Measurements from ENCODE around the gene RIMBP2.

RIMBP2 gene

DNA sequence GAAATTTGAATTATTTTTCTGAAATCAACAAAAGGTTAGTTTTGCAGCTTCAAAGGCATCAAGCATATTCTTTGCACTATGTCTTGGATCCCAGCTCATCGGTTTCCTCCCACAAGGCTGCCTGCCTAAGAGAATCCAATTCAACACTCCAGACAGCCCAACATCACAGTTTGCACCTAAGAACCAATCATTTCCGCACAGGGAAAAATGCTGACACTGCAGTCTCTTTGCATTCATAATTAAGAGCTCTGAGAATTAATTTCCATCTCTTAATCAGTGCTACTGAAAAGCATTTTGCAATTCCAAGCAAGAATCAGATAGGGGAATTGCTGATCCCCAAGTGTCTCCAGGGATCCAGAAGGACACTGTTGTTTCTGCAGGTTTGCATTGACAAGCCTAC, 202.5 kb downstream of the RIMBP2 start:
- Histone ChIP-seq H3K79me2 (ENCODE audit: insufficient read depth, low read length) (no peaks in the 10 kb centered on the region), H3K9ac (ENCODE audit: low read length) (no peak overlapping the region), H3K4me1 (ENCODE audit: insufficient read depth, low read length, severe bottlenecking) (no peaks in the 10 kb centered on the region), H3K27ac (ENCODE audit: low read depth, low read length, poor library complexity, severe bottlenecking) (no peak overlapping the region), H2AFZ (ENCODE audit: low read length) (no peak overlapping the region), H4K20me1 (ENCODE audit: insufficient read depth, low read length) (no peaks in the 10 kb centered on the region), H3K9me2 (ENCODE audit: low read depth, low read length) (no peaks in the 10 kb centered on the region), H3K4me3 (ENCODE audit: low read depth, low read length, poor library complexity, severe bottlenecking) (no peak overlapping the region), H3K36me3 (ENCODE audit: insufficient read depth, low read length) (no peaks in the 10 kb centered on the region), H3K4me2 (ENCODE audit: low read length) (no peak overlapping the region), H3K9me3 (ENCODE audit: low read length) (no peaks in the 10 kb centered on the region), H3F3A (ENCODE audit: insufficient read depth, low read length) (no peaks in the 10 kb centered on the region), H3K27me3 (ENCODE audit: insufficient read depth, low read length) (no peaks in the 10 kb centered on the region)
- TF ChIP-seq, protein P1, sequence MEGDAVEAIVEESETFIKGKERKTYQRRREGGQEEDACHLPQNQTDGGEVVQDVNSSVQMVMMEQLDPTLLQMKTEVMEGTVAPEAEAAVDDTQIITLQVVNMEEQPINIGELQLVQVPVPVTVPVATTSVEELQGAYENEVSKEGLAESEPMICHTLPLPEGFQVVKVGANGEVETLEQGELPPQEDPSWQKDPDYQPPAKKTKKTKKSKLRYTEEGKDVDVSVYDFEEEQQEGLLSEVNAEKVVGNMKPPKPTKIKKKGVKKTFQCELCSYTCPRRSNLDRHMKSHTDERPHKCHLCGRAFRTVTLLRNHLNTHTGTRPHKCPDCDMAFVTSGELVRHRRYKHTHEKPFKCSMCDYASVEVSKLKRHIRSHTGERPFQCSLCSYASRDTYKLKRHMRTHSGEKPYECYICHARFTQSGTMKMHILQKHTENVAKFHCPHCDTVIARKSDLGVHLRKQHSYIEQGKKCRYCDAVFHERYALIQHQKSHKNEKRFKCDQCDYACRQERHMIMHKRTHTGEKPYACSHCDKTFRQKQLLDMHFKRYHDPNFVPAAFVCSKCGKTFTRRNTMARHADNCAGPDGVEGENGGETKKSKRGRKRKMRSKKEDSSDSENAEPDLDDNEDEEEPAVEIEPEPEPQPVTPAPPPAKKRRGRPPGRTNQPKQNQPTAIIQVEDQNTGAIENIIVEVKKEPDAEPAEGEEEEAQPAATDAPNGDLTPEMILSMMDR (IDR thresholded peaks at IDR 0.05; ENCODE audit: low read length): no peak
- TF ChIP-seq EZH2 (IDR thresholded peaks at IDR 0.05; ENCODE audit: borderline replicate concordance, low read length): no peak

DNA sequence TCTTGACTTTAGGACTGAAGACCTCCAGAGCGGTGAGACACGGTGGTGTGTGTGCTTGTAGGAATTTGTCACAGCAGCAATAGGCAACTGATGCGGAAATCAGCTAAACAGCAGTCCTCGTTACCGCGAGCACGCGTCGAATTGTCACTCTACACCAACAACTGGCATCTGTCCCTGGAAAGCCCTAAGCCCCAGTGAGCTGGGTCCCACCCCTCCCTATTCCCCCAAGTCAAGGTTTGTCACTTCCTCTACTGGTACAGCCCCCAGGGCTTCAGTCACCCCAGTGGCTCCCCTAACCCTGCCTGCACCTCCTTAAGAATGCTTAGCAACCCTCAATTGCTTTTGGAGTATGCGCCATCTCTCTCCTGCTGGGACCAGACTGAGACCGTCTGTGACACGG, 204.8 kb downstream of the RIMBP2 start:
- Histone ChIP-seq H3F3A (ENCODE audit: insufficient read depth, low read length) (no peaks in the 10 kb centered on the region), H3K79me2 (ENCODE audit: insufficient read depth, low read length) (no peaks in the 10 kb centered on the region), H3K9me3 (ENCODE audit: low read length) (no peaks in the 10 kb centered on the region), H3K27me3 (ENCODE audit: insufficient read depth, low read length) (peaks cover 4% of the 10 kb centered on the region; the same call in 1 of the 2 replicates), H3K9ac (ENCODE audit: low read length) (no peak overlapping the region), H3K9me2 (ENCODE audit: low read depth, low read length) (no peaks in the 10 kb centered on the region), H3K4me1 (ENCODE audit: insufficient read depth, low read length, severe bottlenecking) (no peaks in the 10 kb centered on the region), H3K36me3 (ENCODE audit: insufficient read depth, low read length) (no peaks in the 10 kb centered on the region), H2AFZ (ENCODE audit: low read length) (no peak overlapping the region), H3K4me3 (ENCODE audit: low read depth, low read length, poor library complexity, severe bottlenecking) (no peak overlapping the region), H3K27ac (ENCODE audit: low read depth, low read length, poor library complexity, severe bottlenecking) (no peak overlapping the region), H3K4me2 (ENCODE audit: low read length) (no peak overlapping the region), H4K20me1 (ENCODE audit: insufficient read depth, low read length) (no peaks in the 10 kb centered on the region)
- TF ChIP-seq EZH2 (IDR thresholded peaks at IDR 0.05; ENCODE audit: borderline replicate concordance, low read length): no peak
- TF ChIP-seq, protein P1 (IDR thresholded peaks at IDR 0.05; ENCODE audit: low read length): no peak

DNA sequence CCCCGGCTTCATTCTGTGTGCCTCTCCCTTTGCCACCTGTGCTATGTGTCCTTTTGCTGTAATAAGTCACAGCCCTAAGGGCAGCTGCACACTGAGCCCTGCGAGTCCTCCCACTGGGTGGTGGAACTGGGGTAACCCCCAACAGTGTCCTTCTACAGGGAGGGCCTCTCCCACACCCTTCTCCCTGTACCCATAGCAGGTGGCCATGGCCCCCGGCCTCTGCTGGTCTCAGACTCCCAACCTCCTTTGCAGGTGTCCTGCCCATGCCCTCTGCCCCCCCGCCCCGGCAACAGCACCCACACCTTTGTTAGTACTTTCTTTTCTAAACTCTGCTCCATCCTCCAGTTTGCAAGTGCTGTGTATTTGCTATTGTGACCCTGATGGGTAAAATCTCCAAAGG, 206.6 kb downstream of the RIMBP2 start:
- Histone ChIP-seq H3K4me2 (ENCODE audit: low read length) (no peak overlapping the region), H3K4me3 (ENCODE audit: low read depth, low read length, poor library complexity, severe bottlenecking) (no peak overlapping the region), H2AFZ (ENCODE audit: low read length) (no peak overlapping the region), H3K9me2 (ENCODE audit: low read depth, low read length) (no peaks in the 10 kb centered on the region), H3K9me3 (ENCODE audit: low read length) (no peaks in the 10 kb centered on the region), H3K27me3 (ENCODE audit: insufficient read depth, low read length) (peaks cover 4% of the 10 kb centered on the region; the same call in 1 of the 2 replicates), H3F3A (ENCODE audit: insufficient read depth, low read length) (no peaks in the 10 kb centered on the region), H3K36me3 (ENCODE audit: insufficient read depth, low read length) (no peaks in the 10 kb centered on the region), H4K20me1 (ENCODE audit: insufficient read depth, low read length) (no peaks in the 10 kb centered on the region), H3K4me1 (ENCODE audit: insufficient read depth, low read length, severe bottlenecking) (no peaks in the 10 kb centered on the region), H3K9ac (ENCODE audit: low read length) (no peak overlapping the region), H3K27ac (ENCODE audit: low read depth, low read length, poor library complexity, severe bottlenecking) (no peak overlapping the region), H3K79me2 (ENCODE audit: insufficient read depth, low read length) (no peaks in the 10 kb centered on the region)
- TF ChIP-seq EZH2 (IDR thresholded peaks at IDR 0.05; ENCODE audit: borderline replicate concordance, low read length): no peak
- TF ChIP-seq, protein P1 (IDR thresholded peaks at IDR 0.05; ENCODE audit: low read length): no peak
